ENCODE data around the gene NELL1. TPM values are rescaled to one million over a fixed set of nuclear protein-coding genes. Genes with fewer than 3 reads are reported as not detected.

The NELL1 gene
- total and polyA plus RNA-seq, 5 donors from 2014 or later, result not detected

DNA sequence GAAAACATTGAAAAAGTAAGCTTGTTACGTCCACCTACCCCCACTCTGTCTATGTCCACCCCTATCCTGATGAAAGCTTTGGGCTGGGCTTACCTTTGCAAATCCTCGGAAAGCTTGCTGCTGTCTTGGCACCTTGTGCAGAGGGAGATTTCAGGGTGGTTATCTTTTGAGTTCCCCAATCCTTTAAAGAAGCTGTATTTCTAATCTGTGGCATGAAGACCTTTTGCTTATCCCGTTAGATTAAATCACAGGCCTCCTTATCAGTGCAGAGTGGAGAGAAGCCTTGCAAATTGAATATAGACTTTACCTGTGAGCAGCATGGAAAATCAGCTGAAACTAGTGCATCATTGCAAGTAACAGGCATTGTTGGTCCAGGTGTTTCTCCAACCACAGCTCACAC, 942.9 kb downstream of the NELL1 start:
- H3K4me3 Mint-ChIP-seq, result no peak overlapping the region
- ATAC-seq (ENCODE audit: low read depth in 2 of 2), result no peak

DNA sequence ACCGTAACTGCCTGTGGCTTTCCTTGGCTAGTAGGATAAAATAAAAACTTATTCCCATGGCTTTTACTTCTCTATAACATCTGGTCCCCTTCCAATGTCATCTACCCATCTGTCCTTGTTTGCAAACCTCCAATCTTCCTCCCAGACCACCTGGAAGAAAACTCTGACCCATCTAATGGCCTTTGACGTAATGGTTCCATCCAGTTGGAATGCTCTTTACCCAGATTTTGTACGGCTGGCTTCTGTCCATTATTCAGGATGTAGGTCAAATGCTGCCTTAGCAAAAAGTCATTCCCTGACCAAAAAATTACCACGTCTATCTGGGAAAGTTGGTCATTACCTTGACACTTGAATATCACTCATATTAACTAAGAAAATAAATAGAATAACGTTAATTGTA, 945.6 kb downstream of the NELL1 start:
- no peak overlapping the region for H3K4me3 Mint-ChIP-seq
- Histone ChIP-seq H3K27ac (ENCODE audit: insufficient read depth, low read length, poor library complexity, severe bottlenecking) (no peak overlapping the region), H3K4me3 (ENCODE audit: low read depth, low read length) (no peak overlapping the region), H3K36me3 (ENCODE audit: control insufficient read depth, insufficient read depth, low read length) (no peaks in the 10 kb centered on the region), H3K9me3 (ENCODE audit: control insufficient read depth in 2 of 2, low read length in 2 of 2) (peaks cover 0 to 7% of the 10 kb centered on the region in 2 experiments), H3K27me3 (ENCODE audit: control insufficient read depth, insufficient read depth, low read length) (no peaks in the 10 kb centered on the region), H3K4me1 (ENCODE audit: control insufficient read depth, insufficient read depth, low read length, poor library complexity, severe bottlenecking) (no peaks in the 10 kb centered on the region)
- DNase-seq (no peak), ATAC-seq (ENCODE audit: low read depth in 2 of 2) (no peak)
- no peaks in the 10 kb centered on the region for H3K27me3 Mint-ChIP-seq
- no peak overlapping the region for H3K27ac Mint-ChIP-seq
- H3K36me3 Mint-ChIP-seq, result no peaks in the 10 kb centered on the region
- H3K9me3 Mint-ChIP-seq, result peaks cover 0 to 21% (median 3%) of the 10 kb centered on the region in 7 donors
- H3K4me1 Mint-ChIP-seq, result no peaks in the 10 kb centered on the region

More for the DNA sequence above, 942.9 kb downstream of the NELL1 start:
- Mint-ChIP-seq H3K27ac (no peak overlapping the region), H3K36me3 (no peaks in the 10 kb centered on the region), H3K4me1 (no peaks in the 10 kb centered on the region), H3K27me3 (no peaks in the 10 kb centered on the region), H3K9me3 (peaks cover 0 to 16% (median 2%) of the 10 kb centered on the region in 7 donors)
- no peaks in the 10 kb centered on the region for H3K27me3 ChIP-seq (ENCODE audit: control insufficient read depth, insufficient read depth, low read length)
- H3K27ac ChIP-seq (ENCODE audit: insufficient read depth, low read length, poor library complexity, severe bottlenecking), result no peak overlapping the region
- H3K4me1 ChIP-seq (ENCODE audit: control insufficient read depth, insufficient read depth, low read length, poor library complexity, severe bottlenecking), result no peaks in the 10 kb centered on the region
- no peaks in the 10 kb centered on the region for H3K36me3 ChIP-seq (ENCODE audit: control insufficient read depth, insufficient read depth, low read length)
- no peak overlapping the region for H3K4me3 ChIP-seq (ENCODE audit: low read depth, low read length)
- DNase-seq, result no peak
- peaks cover 0 to 4% of the 10 kb centered on the region in 2 experiments for H3K9me3 ChIP-seq (ENCODE audit: control insufficient read depth in 2 of 2, low read length in 2 of 2)

DNA sequence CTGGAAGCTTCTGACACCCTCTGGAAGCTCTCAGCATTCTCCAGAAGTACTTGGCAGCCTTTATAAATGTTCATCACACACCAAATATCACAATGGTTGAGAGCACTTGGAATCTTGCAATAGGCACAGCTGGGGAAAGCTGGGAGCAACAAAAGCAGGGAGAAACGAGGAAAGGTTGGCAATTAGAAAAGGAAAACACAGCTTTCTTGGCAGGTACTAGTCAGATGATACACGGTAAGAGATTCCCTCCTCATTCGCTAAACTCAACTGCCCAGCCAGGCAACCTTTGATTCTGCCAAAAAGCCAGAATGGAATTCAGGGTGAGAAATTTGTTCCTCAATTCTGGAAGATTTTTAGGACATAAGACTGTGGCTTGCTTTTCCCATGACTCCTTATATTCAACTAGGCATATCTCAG, 946.6 kb downstream of the NELL1 start:
- H3K4me1 Mint-ChIP-seq, result no peaks in the 10 kb centered on the region
- no peak overlapping the region for H3K4me3 ChIP-seq (ENCODE audit: low read depth, low read length)
- H3K27me3 ChIP-seq (ENCODE audit: control insufficient read depth, insufficient read depth, low read length), result no peaks in the 10 kb centered on the region
- DNase-seq, result no peak
- H3K9me3 Mint-ChIP-seq, result peaks cover 0 to 24% (median 3%) of the 10 kb centered on the region in 7 donors
- H3K9me3 ChIP-seq (ENCODE audit: control insufficient read depth in 2 of 2, low read length in 2 of 2), result peaks cover 0 to 7% of the 10 kb centered on the region in 2 experiments
- H3K27ac ChIP-seq (ENCODE audit: insufficient read depth, low read length, poor library complexity, severe bottlenecking), result no peak overlapping the region
- no peak overlapping the region for H3K27ac Mint-ChIP-seq
- H3K27me3 Mint-ChIP-seq, result no peaks in the 10 kb centered on the region
- no peak overlapping the region for H3K4me3 Mint-ChIP-seq
- ATAC-seq (ENCODE audit: low read depth in 2 of 2), result no peak
- no peaks in the 10 kb centered on the region for H3K4me1 ChIP-seq (ENCODE audit: control insufficient read depth, insufficient read depth, low read length, poor library complexity, severe bottlenecking)
- no peaks in the 10 kb centered on the region for H3K36me3 Mint-ChIP-seq
- H3K36me3 ChIP-seq (ENCODE audit: control insufficient read depth, insufficient read depth, low read length), result no peaks in the 10 kb centered on the region

DNA sequence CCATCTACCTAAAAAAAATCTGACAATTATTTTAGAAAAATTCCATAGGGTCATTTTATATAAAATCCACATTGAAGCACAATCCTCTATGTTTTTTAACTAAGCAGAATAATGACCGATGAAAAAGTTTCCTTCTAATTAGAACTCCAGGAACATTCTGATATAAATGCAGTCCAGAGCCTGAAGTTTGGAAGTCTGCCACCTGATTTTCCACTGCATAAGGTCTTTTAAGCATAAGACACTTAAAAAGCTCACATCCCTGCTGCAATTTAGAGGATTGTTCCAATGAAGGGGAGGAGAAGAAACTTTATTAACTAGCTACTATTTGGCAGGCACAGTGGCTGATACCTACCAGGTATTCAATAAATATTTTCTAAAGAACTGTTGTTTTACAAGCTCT, 953.2 kb downstream of the NELL1 start:
- ATAC-seq (ENCODE audit: low read depth in 2 of 2), result no peak
- no peak overlapping the region for H3K27ac ChIP-seq (ENCODE audit: insufficient read depth, low read length, poor library complexity, severe bottlenecking)
- no peaks in the 10 kb centered on the region for H3K36me3 Mint-ChIP-seq
- H3K9me3 Mint-ChIP-seq, result peaks cover 0 to 18% (median 5%) of the 10 kb centered on the region in 7 donors
- no peak for DNase-seq
- H3K27ac Mint-ChIP-seq, result no peak overlapping the region
- no peak overlapping the region for H3K4me3 Mint-ChIP-seq
- no peaks in the 10 kb centered on the region for H3K27me3 ChIP-seq (ENCODE audit: control insufficient read depth, insufficient read depth, low read length)
- no peak overlapping the region for H3K4me3 ChIP-seq (ENCODE audit: low read depth, low read length)
- no peaks in the 10 kb centered on the region for H3K27me3 Mint-ChIP-seq
- H3K4me1 ChIP-seq (ENCODE audit: control insufficient read depth, insufficient read depth, low read length, poor library complexity, severe bottlenecking), result no peaks in the 10 kb centered on the region
- H3K36me3 ChIP-seq (ENCODE audit: control insufficient read depth, insufficient read depth, low read length), result no peaks in the 10 kb centered on the region
- H3K4me1 Mint-ChIP-seq, result no peaks in the 10 kb centered on the region
- peaks cover 0 to 3% of the 10 kb centered on the region in 2 experiments for H3K9me3 ChIP-seq (ENCODE audit: control insufficient read depth in 2 of 2, low read length in 2 of 2)

DNA sequence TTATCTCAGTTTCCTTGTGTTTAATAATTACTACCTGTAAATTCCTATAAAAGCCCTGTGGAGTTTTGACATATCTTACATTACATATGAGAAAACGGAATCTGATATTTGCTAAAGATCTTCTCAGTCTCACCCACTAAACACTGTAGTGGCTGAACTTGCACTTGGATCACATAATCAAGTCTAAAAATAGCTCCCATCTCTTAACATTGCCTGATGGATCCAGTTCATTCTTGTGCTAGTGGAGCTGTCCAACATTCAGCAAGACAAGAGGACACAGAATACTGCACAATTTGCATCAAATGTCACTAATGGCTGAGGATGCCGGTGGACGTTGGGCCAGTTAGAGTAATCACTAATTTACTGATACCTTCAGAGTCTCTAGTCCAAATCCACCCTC, 953.6 kb downstream of the NELL1 start:
- DNase-seq (no peak), ATAC-seq (ENCODE audit: low read depth in 2 of 2) (no peak)
- no peaks in the 10 kb centered on the region for H3K27me3 Mint-ChIP-seq
- H3K27ac Mint-ChIP-seq, result no peak overlapping the region
- H3K9me3 Mint-ChIP-seq, result peaks cover 0 to 18% (median 5%) of the 10 kb centered on the region in 7 donors
- Histone ChIP-seq H3K27ac (ENCODE audit: insufficient read depth, low read length, poor library complexity, severe bottlenecking) (no peak overlapping the region), H3K27me3 (ENCODE audit: control insufficient read depth, insufficient read depth, low read length) (no peaks in the 10 kb centered on the region), H3K4me1 (ENCODE audit: control insufficient read depth, insufficient read depth, low read length, poor library complexity, severe bottlenecking) (no peaks in the 10 kb centered on the region), H3K4me3 (ENCODE audit: low read depth, low read length) (no peak overlapping the region), H3K36me3 (ENCODE audit: control insufficient read depth, insufficient read depth, low read length) (no peaks in the 10 kb centered on the region), H3K9me3 (ENCODE audit: control insufficient read depth in 2 of 2, low read length in 2 of 2) (peaks cover 0 to 7% of the 10 kb centered on the region in 2 experiments)
- no peaks in the 10 kb centered on the region for H3K4me1 Mint-ChIP-seq
- no peaks in the 10 kb centered on the region for H3K36me3 Mint-ChIP-seq
- no peak overlapping the region for H3K4me3 Mint-ChIP-seq

Other genes with a start within 250 kb of the NELL1 start
- not detected for gene SLC6A5, start 70.0 kb upstream of the NELL1 start, total RNA-seq
- not detected for gene SLC6A5, start 70.0 kb upstream of the NELL1 start, polyA plus RNA-seq